HepG2 (cell line): ENCODE results near the gene SUPT4H1. TPM values are rescaled to one million over a fixed set of nuclear protein-coding genes. Genes with fewer than 3 reads are reported as not detected.
A peak's percentile ranks its signal among the peaks of the same experiment; 100 is the strongest.

Experiments
- ARNT ChIP-seq: fragments of 450-650 bp; IDR thresholded peaks from 2 replicates; pipeline ENCODE4 v1.6.1; 2017
- ATF7 ChIP-seq, 2 experiments: fragments of 450-650 bp in 1 of 2; sonication (generic) in 1 of 2; formaldehyde crosslinking in 1 of 2; IDR thresholded peaks; 2 replicates each; pipeline versions ENCODE4 v1.4.0 to v1.6.1; 2016 to 2020; ENCODE audit warnings: antibody characterized with exemption in 1 of 2, mild to moderate bottlenecking in 1 of 2, missing genetic modification reagents in 1 of 2
- BCL3 ChIP-seq: sonication (generic); formaldehyde crosslinking; IDR thresholded peaks from 2 replicates; pipeline ENCODE4 v1.5.1; 2020; ENCODE audit warnings: mild to moderate bottlenecking, missing genetic modification reagents, moderate library complexity
- CENPT ChIP-seq: sonication (generic); formaldehyde crosslinking; IDR thresholded peaks from 2 replicates; pipeline ENCODE4 v1.8.0; 2022; ENCODE audit warnings: low read depth, mild to moderate bottlenecking, moderate library complexity, missing genetic modification reagents
- CSRNP2 ChIP-seq: sonication (generic); formaldehyde crosslinking; conservative IDR thresholded peaks from 2 replicates; pipeline ENCODE4 v1.8.0; 2022; ENCODE audit warnings: low read depth, missing genetic modification reagents
- ELF1 ChIP-seq: sonication (generic); formaldehyde crosslinking; IDR thresholded peaks from 2 replicates; pipeline ENCODE4 v1.4.0; 2020; ENCODE audit warnings: missing genetic modification reagents
- HOXA3 ChIP-seq: sonication (generic); formaldehyde crosslinking; IDR thresholded peaks from 2 replicates; pipeline ENCODE4 v1.5.0; 2020; ENCODE audit warnings: missing genetic modification reagents
- MEIS1 ChIP-seq: sonication (generic); formaldehyde crosslinking; IDR thresholded peaks from 2 replicates; pipeline ENCODE4 v1.9.0; 2021; ENCODE audit warnings: mild to moderate bottlenecking, missing genetic modification reagents, moderate library complexity, borderline replicate concordance
- MZF1 ChIP-seq: sonication (generic); formaldehyde crosslinking; IDR thresholded peaks from 2 replicates; pipeline ENCODE4 v1.8.1; 2023; ENCODE audit warnings: mild to moderate bottlenecking, missing genetic modification reagents, borderline replicate concordance
- SALL1 ChIP-seq: sonication (generic); formaldehyde crosslinking; IDR thresholded peaks from 2 replicates; pipeline ENCODE4 v1.8.0; 2022; ENCODE audit warnings: mild to moderate bottlenecking, missing genetic modification reagents
- TFE3 ChIP-seq: IDR thresholded peaks from 2 replicates; pipeline ENCODE4 v1.6.1; 2016
- USF2 ChIP-seq, 2 experiments: sonication (generic) in 1 of 2; formaldehyde crosslinking in 1 of 2; IDR thresholded peaks; 2 replicates each; pipeline versions ENCODE4 v1.5.1 to v1.6.1; 2011 to 2020; ENCODE audit warnings: borderline replicate concordance in 1 of 2, low read depth in 1 of 2, low read length in 1 of 2, mild to moderate bottlenecking in 1 of 2, missing genetic modification reagents in 1 of 2, moderate library complexity in 1 of 2
- ZFP36 ChIP-seq: fragments of 150-350 bp; IDR thresholded peaks from 2 replicates; pipeline ENCODE4 v1.6.1; 2018; ENCODE audit warnings: borderline replicate concordance, low read length, low read depth; ENCODE audit not compliant: partially characterized antibody
- ZFP36L2 ChIP-seq: sonication (generic); formaldehyde crosslinking; IDR thresholded peaks from 2 replicates; pipeline ENCODE4 v1.4.0; 2020; ENCODE audit warnings: missing genetic modification reagents
- ZMYM4 ChIP-seq: sonication (generic); formaldehyde crosslinking; IDR thresholded peaks from 2 replicates; pipeline ENCODE4 v1.8.1; 2023; ENCODE audit warnings: mild to moderate bottlenecking, missing genetic modification reagents
- ZNF562 ChIP-seq: sonication (generic); formaldehyde crosslinking; IDR thresholded peaks from 2 replicates; pipeline ENCODE4 v1.8.0; 2022; ENCODE audit warnings: missing genetic modification reagents, borderline replicate concordance
- ZNF746 ChIP-seq: sonication (generic); formaldehyde crosslinking; IDR thresholded peaks from 2 replicates; pipeline ENCODE4 v1.8.0; 2022; ENCODE audit warnings: mild to moderate bottlenecking, missing genetic modification reagents
- ZNF792 ChIP-seq: IDR thresholded peaks from 2 replicates; pipeline ENCODE4 v1.6.1; 2016
- polyA plus RNA-seq, 8 experiments: library from polyadenylated mRNA; depleted of rRNA in 3 of 8; stranded (reverse) in 7 of 8; unstranded in 1 of 8; fragments of >200 nt; fragmentation: Illumina TruSeq in 4 of 8; extraction: Trizol in 4 of 8; gene quantifications; 2 replicates each; pipeline versions ENCODE4 v1.2.1 to v1.2.3, GENCODE V29; 2011 to 2016; ENCODE audit warnings: low read depth in 4 of 8, missing spikeins in 1 of 8, mixed read lengths in 1 of 8; ENCODE audit not compliant: insufficient read depth in 1 of 8
- total RNA-seq, 5 experiments: library from RNA; depleted of rRNA; stranded (reverse); fragments of >200 nt; fragmentation: Illumina TruSeq; extraction: Trizol; gene quantifications; 2 replicates each; pipeline ENCODE4 v1.2.3, GENCODE V29; 2016; ENCODE audit warnings: low read depth in 1 of 5

The SUPT4H1 gene
- total and polyA plus RNA-seq, 2 of the 13 experiments (the other 11 are each of a cell fraction or from before 2014, with no cell fraction given): 155 to 244 TPM

- peak; percentile 100 for TF ChIP-seq MEIS1
- TF ChIP-seq MZF1 (CRISPR knock-in tag): no peak; the same call in 1 of the 2 replicates
- TF ChIP-seq ZFP36L2 (CRISPR knock-in tag): peak; percentile 90; the same call in 1 of the 2 replicates
- TF ChIP-seq BCL3 (CRISPR knock-in tag): peak; percentile 93
- no peak for TF ChIP-seq ATF7 (IDR thresholded peaks at IDR 0.05)
- TF ChIP-seq ATF7 (CRISPR knock-in tag; IDR thresholded peaks at IDR 0.05): peak; percentile 96
- TF ChIP-seq ZNF792 (CRISPR knock-in tag): peak; percentile 94
- TF ChIP-seq SALL1: peak; percentile 100
- TF ChIP-seq ARNT: no peak
- peak; percentile 97 for TF ChIP-seq ZMYM4
- TF ChIP-seq ZFP36: no peak
- peak; percentile 70 for TF ChIP-seq ELF1 (CRISPR knock-in tag)
- peak; percentile 84 for TF ChIP-seq TFE3
- no peak for TF ChIP-seq ZNF562 (CRISPR knock-in tag)
- no peak for TF ChIP-seq CSRNP2 (CRISPR knock-in tag)
- TF ChIP-seq HOXA3 (CRISPR knock-in tag): peak; percentile 94
- peak; percentile 99 for TF ChIP-seq ZNF746 (CRISPR knock-in tag)
- no peak for TF ChIP-seq CENPT (CRISPR knock-in tag)
- no peak for TF ChIP-seq USF2 (IDR thresholded peaks at IDR 0.05; ENCODE audit: low read depth, low read length)
- TF ChIP-seq USF2 (CRISPR knock-in tag; IDR thresholded peaks at IDR 0.05; ENCODE audit: borderline replicate concordance): no peak; the same call in 1 of the 2 replicates
Observed at GRCh38 chr17:58391302-58391984, 39.4 kb upstream of the SUPT4H1 start (continued).
